ENCODE results near the gene DYNC1LI1.

DNA sequence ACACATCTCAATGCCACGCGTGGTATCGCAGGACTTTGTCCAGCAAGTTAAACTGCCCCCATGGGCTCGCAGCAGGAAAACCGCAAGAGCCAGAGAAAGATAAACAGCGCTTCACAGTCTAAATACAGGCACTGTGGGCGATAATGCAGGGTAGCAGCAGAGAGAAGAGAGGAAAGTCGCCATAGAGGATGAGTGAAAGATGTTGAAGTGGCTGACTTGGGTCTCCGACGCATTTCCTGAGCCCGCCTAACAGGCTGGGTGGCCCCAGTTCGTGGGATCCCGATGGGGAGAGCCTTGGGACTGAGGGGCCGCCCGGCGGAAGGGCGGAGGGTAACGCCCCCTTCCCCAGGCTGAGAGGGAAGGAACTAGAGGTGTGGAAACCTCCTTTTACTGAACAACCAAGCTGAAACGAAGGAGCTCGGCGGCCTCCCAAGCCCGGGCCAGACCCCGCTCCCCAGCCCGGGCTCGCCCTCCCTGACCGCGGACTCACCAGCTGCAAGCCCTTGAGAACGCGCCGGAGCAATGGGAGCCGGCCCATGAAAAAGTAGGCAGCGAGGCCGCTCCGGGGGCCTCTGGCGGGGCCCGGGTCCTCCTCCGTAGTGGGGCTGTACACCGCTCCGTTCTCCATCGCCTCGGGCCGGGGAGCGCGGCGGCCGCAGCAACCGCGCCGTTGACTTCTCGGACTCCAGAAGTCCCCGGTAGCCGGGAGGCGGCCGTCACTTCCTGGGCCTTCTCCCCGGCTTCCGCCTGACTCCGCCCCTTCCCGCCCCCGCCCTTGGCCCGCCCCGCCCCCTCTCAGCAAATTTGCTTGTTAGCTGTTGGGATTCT, 68.3 kb downstream of the DYNC1LI1 start, which contains the start of gene CMTM6:
- TF ChIP-seq, protein P1, sequence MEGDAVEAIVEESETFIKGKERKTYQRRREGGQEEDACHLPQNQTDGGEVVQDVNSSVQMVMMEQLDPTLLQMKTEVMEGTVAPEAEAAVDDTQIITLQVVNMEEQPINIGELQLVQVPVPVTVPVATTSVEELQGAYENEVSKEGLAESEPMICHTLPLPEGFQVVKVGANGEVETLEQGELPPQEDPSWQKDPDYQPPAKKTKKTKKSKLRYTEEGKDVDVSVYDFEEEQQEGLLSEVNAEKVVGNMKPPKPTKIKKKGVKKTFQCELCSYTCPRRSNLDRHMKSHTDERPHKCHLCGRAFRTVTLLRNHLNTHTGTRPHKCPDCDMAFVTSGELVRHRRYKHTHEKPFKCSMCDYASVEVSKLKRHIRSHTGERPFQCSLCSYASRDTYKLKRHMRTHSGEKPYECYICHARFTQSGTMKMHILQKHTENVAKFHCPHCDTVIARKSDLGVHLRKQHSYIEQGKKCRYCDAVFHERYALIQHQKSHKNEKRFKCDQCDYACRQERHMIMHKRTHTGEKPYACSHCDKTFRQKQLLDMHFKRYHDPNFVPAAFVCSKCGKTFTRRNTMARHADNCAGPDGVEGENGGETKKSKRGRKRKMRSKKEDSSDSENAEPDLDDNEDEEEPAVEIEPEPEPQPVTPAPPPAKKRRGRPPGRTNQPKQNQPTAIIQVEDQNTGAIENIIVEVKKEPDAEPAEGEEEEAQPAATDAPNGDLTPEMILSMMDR (conservative IDR thresholded peaks at IDR 0.05; ENCODE audit: low read length) = 0 out of 2 replicates have a peak, but pooled peaks have one; percentile 33
- TF ChIP-seq EZH2phosphoT487 (IDR thresholded peaks at IDR 0.05; ENCODE audit: borderline replicate concordance, low read depth, low read length) = no peak
